Vagina (tissue), 2 donors: ENCODE measurements around the gene ARHGAP26. TPM values are rescaled to one million over a fixed set of nuclear protein-coding genes. Genes with fewer than 3 reads are reported as not detected.

ENCODE experiments used
- DNase-seq, 2 donors: peaks; one replicate each; pipeline ENCODE4 v3.0.0-alpha.2; 2017; ENCODE audit errors: extremely low spot score in 2 of 2
- H3K27ac ChIP-seq: fragments of 200-600 bp; sonication (generic); one replicate; pipeline ENCODE4 v1.5.1; 2019
- H3K27me3 ChIP-seq: fragments of 200-600 bp; sonication (generic); one replicate; pipeline ENCODE4 v1.5.1; 2019
- H3K36me3 ChIP-seq, 2 donors: fragments of 200-600 bp; sonication (generic); one replicate each; pipeline ENCODE4 v1.5.1; 2017 to 2019
- H3K4me1 ChIP-seq: fragments of 200-600 bp; sonication (generic); one replicate; pipeline ENCODE4 v1.5.1; 2019
- H3K4me3 ChIP-seq, 2 donors: fragments of 200-600 bp; sonication (generic); 1 replicate in 1 of 2; 2 replicates in 1 of 2; pipeline ENCODE4 v1.5.1; 2016 to 2019
- H3K9me3 ChIP-seq: fragments of 200-600 bp; sonication (generic); one replicate; pipeline ENCODE4 v1.5.1; 2019
- CTCF ChIP-seq, 3 experiments: fragments of 450-650 bp in 2 of 3; fragments of 200-600 bp in 1 of 3; sonication (generic) in 1 of 3; IDR thresholded peaks; one replicate each; pipeline ENCODE4 v1.5.1; 2017 to 2019; ENCODE audit warnings: antibody characterized with exemption in 3 of 3, mild to moderate bottlenecking in 2 of 3, moderate library complexity in 2 of 3
- POLR2A ChIP-seq, 2 donors: fragments of 450-650 bp; IDR thresholded peaks; one replicate each; pipeline ENCODE4 v1.6.1; 2017; ENCODE audit warnings: antibody characterized with exemption in 2 of 2, mild to moderate bottlenecking in 2 of 2, moderate library complexity in 2 of 2
- POLR2AphosphoS5 ChIP-seq, 2 donors: sonication (generic); formaldehyde crosslinking; IDR thresholded peaks; one replicate each; pipeline ENCODE4 v1.9.0; 2017; ENCODE audit warnings: antibody characterized with exemption in 2 of 2, mild to moderate bottlenecking in 2 of 2, low read depth in 1 of 2; ENCODE audit not compliant: insufficient read depth in 1 of 2
- intact Hi-C: fragments of 100-400 bp; cut with DNase I; formaldehyde crosslinking; loops from one replicate; pipeline ENCODE4 v1.15.1; 2023
- total RNA-seq: library from RNA; depleted of rRNA; stranded (reverse); fragments of >200 nt; gene quantifications from one replicate; pipeline ENCODE4 v1.2.3, GENCODE V29; 2016

ARHGAP26 gene
- total RNA-seq, 1 donor from 2014 or later: 42.5 TPM

GRCh38 chr5:142954455-142954854 is 184.3 kb downstream of the ARHGAP26 start:
- Histone ChIP-seq H3K36me3 (no peaks in the 10 kb centered on the region), H3K4me3 (no peak overlapping the region)
- intact Hi-C loops: no loop called here

GRCh38 chr5:142955628-142956027 is 185.5 kb downstream of the ARHGAP26 start:
- H3K36me3 ChIP-seq: no peaks in the 10 kb centered on the region
- H3K9me3 ChIP-seq: no peaks in the 10 kb centered on the region
- H3K4me3 ChIP-seq: no peak overlapping the region
- no peak overlapping the region for H3K27ac ChIP-seq
- no peak for DNase-seq
- TF ChIP-seq POLR2A (IDR thresholded peaks at IDR 0.05) (no peak), CTCF (IDR thresholded peaks at IDR 0.05) (no peak), POLR2AphosphoS5 (IDR thresholded peaks at IDR 0.05; ENCODE audit: insufficient read depth in 1 of 2, low read depth in 1 of 2) (no peak)
- H3K27me3 ChIP-seq: no peaks in the 10 kb centered on the region
- H3K4me1 ChIP-seq: peaks cover 11% of the 10 kb centered on the region
- intact Hi-C loops: no loop called here

More at GRCh38 chr5:142954455-142954854, 184.3 kb downstream of the ARHGAP26 start:
- Histone ChIP-seq H3K27me3 (no peaks in the 10 kb centered on the region), H3K27ac (no peak overlapping the region), H3K9me3 (no peaks in the 10 kb centered on the region), H3K4me1 (peaks cover 11% of the 10 kb centered on the region)
- TF ChIP-seq POLR2AphosphoS5 (IDR thresholded peaks at IDR 0.05; ENCODE audit: insufficient read depth in 1 of 2, low read depth in 1 of 2): no peak
- no peak for TF ChIP-seq POLR2A (IDR thresholded peaks at IDR 0.05)
- no peak for TF ChIP-seq CTCF (IDR thresholded peaks at IDR 0.05)
- DNase-seq: no peak

DNA sequence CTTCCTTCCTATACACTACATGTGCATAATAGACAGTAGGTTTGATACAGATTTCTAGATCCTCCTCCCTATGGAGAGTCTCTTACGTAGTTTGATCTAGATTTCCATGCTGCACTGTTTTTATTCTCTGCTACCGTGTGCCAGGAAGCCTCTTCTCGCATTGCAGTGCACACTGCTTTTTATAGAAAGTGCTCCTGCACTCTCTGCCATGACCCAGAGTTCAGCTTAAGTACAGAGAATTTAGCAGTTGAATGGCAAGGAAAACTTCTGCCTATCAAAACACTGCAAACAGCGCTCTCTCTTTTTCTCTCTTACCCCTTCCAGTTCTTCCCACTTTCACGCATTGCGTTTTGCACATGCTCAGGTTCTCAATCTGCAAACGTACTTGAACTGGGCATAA is 187.4 kb downstream of the ARHGAP26 start:
- no peaks in the 10 kb centered on the region for H3K36me3 ChIP-seq
- TF ChIP-seq CTCF (IDR thresholded peaks at IDR 0.05) (no peak), POLR2AphosphoS5 (IDR thresholded peaks at IDR 0.05; ENCODE audit: insufficient read depth in 1 of 2, low read depth in 1 of 2) (no peak), POLR2A (IDR thresholded peaks at IDR 0.05) (no peak)
- H3K27me3 ChIP-seq: no peaks in the 10 kb centered on the region
- DNase-seq: no peak
- H3K4me1 ChIP-seq: peaks cover 11% of the 10 kb centered on the region
- H3K27ac ChIP-seq: no peak overlapping the region
- intact Hi-C loops: no loop called here
- no peak overlapping the region for H3K4me3 ChIP-seq
- no peaks in the 10 kb centered on the region for H3K9me3 ChIP-seq

DNA sequence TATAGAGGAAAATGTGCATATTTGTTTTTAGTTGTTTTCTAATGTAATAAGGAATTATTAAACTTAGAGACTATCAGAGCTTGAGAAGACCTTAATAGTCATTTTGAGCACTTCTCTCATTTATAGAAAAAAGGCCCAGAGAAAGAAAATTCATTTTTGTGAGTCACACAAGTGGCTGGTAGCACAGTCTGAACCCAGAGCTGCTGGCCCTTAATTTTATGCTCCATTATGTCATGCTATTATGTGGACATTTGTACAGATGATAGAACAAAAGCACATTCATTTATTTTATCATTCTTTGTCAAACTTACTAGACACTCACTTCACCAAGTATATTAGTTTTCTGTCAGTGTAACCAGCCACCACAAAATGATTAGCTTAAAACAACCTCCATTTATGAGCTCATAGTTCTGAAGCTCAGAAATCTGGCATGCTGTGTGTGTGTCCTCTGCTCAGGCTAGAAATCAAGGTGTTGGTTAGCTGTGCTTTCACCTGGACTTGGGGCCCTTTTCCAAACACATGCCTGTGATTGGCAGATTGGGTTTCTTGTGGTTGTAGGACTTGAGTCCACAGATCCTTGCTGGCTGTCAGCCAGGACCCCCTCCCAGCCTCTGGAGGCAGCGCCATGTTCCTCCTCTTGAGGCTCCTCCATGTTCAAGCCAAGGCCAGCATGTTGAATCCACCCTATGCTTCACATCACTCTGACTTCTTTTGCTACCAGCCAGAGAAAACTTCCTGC is 188.9 kb downstream of the ARHGAP26 start:
- Histone ChIP-seq H3K9me3 (no peaks in the 10 kb centered on the region), H3K4me1 (peaks cover 11% of the 10 kb centered on the region), H3K4me3 (no peak overlapping the region), H3K36me3 (no peaks in the 10 kb centered on the region), H3K27ac (no peak overlapping the region), H3K27me3 (no peaks in the 10 kb centered on the region)
- intact Hi-C loops: no loop called here
- TF ChIP-seq POLR2AphosphoS5 (IDR thresholded peaks at IDR 0.05; ENCODE audit: insufficient read depth in 1 of 2, low read depth in 1 of 2) (no peak), CTCF (IDR thresholded peaks at IDR 0.05) (no peak), POLR2A (IDR thresholded peaks at IDR 0.05) (no peak)
- DNase-seq: no peak
